Activated T-cell treated with anti-CD3 and anti-CD28 coated beads, Interleukin-2, amount 50 U/mL, for 4 hours (primary cell): ENCODE results near the gene DYNLRB1. TPM values are rescaled to one million over a fixed set of nuclear protein-coding genes. Genes with fewer than 3 reads are reported as not detected.
A peak's percentile ranks its signal among the peaks of the same experiment; 100 is the strongest.

Source experiments
- ATAC-seq, 2 donors: fragments of 200-7000 bp; cut with Tn5 transposase; one replicate each; pipeline ENCODE4 v1.10.0; 2021
- DNase-seq: peaks from one replicate; pipeline ENCODE4 v3.0.0-alpha.2; 2020
- H3K27me3 Mint-ChIP-seq: one replicate; pipeline ENCODE4 v1.8.0; 2021; ENCODE audit warnings: low read depth, mixed read lengths
- H3K36me3 Mint-ChIP-seq: one replicate; pipeline ENCODE4 v1.8.0; 2022; ENCODE audit warnings: mixed read lengths; ENCODE audit not compliant: insufficient read depth
- H3K4me1 Mint-ChIP-seq: one replicate; pipeline ENCODE4 v1.8.0; 2021; ENCODE audit warnings: low read depth, mixed read lengths
- H3K4me3 Mint-ChIP-seq: one replicate; pipeline ENCODE4 v1.8.0; 2021; ENCODE audit warnings: mild to moderate bottlenecking, moderate library complexity, mixed read lengths
- H3K9me3 Mint-ChIP-seq: one replicate; pipeline ENCODE4 v1.8.0; 2021; ENCODE audit warnings: mixed read lengths
- total RNA-seq, 3 donors: library from RNA; stranded (reverse); gene quantifications; one replicate each; pipeline ENCODE4 v1.2.1, GENCODE V29; 2021

The DYNLRB1 gene
- total RNA-seq, 3 donors from 2014 or later, result 103 to 116 (median 112) TPM

DNA sequence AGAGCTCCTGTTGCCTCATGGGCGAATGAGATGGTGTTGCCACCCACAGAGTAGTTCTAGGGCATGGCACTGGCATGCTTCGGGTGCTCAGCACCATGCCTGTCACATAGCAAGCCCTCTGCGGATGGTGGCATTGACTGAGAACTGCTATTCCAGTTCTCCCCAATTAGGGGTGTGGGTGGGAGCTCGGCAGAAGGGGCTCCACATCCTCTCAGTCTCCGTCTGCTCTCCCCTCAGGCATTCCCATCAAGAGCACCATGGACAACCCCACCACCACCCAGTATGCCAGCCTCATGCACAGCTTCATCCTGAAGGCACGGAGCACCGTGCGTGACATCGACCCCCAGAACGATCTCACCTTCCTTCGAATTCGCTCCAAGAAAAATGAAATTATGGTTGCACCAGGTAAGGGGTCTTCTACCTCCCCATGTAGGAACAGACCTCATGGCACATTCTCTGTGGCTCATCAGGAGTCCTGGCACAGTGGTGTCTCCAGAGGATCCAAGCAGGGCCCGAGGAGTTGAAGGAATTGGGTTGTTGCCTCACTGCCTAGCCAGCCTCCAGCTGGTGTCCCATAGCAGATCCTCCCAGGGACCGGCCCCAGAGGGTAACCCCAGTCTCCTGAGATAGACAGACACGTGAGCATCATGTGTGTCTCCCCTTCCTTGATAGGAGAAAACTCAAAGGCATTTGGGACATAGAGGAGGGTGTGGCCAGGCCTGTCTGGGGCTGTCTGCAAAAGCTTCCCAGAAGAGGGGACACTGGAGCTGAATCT is 18.4 kb downstream of the DYNLRB1 start:
- H3K9me3 Mint-ChIP-seq, result no peaks in the 10 kb centered on the region
- peaks cover 7% of the 10 kb centered on the region for H3K4me1 Mint-ChIP-seq
- no peak for ATAC-seq
- no peak for DNase-seq
- no peaks in the 10 kb centered on the region for H3K27me3 Mint-ChIP-seq
- H3K4me3 Mint-ChIP-seq, result no peak overlapping the region
- H3K36me3 Mint-ChIP-seq, result peaks cover 22% of the 10 kb centered on the region

- Mint-ChIP-seq H3K27me3 (no peaks in the 10 kb centered on the region), H3K4me1 (peaks cover 9% of the 10 kb centered on the region), H3K9me3 (no peaks in the 10 kb centered on the region), H3K4me3 (no peak overlapping the region), H3K36me3 (peaks cover 24% of the 10 kb centered on the region)
- DNase-seq (no peak), ATAC-seq (no peak)
These were observed 19.1 kb downstream of the DYNLRB1 start for GRCh38 chr20:34535301-34535840.

DNA sequence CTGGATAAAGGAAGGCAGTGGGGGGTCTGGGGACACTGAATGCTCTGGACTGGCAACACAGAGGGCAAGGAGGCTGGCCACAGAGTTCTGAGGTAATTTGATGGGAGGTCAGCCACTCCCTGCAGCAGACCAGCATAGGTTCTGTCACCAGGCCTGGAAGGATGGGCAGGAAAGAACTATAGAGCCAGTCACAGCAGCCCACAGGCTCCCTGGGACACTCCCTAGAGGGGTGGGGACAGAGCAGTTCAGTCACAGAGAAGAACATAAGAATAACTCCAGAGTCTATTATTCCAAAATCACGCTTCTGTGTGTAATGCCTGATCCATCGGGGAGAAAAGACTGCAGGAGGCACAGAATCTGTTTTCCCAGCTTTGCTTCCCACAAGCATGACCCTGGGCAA is 19.6 kb downstream of the DYNLRB1 start:
- H3K4me3 Mint-ChIP-seq, result no peak overlapping the region
- ATAC-seq (no peak), DNase-seq (no peak)
- no peaks in the 10 kb centered on the region for H3K27me3 Mint-ChIP-seq
- peaks cover 26% of the 10 kb centered on the region for H3K36me3 Mint-ChIP-seq
- peaks cover 11% of the 10 kb centered on the region for H3K4me1 Mint-ChIP-seq
- H3K9me3 Mint-ChIP-seq, result no peaks in the 10 kb centered on the region

DNA sequence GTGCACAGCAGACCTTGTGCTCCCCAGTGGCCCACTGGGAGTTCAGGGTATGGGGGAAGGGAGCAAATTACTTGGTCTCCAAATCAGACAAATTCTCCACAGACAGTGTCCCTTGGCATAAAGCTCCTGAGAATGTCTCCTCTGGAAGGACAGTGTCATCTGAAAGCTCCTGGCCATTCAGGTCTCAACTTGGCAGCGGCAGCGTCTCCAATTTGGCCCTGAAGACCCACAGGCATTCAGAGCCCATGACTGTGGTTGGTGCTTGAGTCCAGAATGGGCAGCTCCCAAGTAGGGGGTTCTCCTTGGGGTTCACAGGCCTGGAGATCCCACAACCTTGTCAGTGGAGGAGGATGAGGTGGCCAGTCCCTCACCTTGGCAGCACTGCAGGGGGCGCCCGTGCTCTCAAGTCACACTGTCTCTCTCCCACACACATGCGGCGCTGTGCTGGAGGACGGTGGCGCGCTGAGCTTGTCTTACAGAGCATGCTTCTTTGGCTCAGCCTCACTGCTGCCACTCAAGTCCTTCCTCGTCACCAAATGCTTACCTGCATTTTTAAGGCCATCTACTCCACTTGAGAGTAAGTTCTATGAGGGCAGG is 20.7 kb downstream of the DYNLRB1 start:
- H3K9me3 Mint-ChIP-seq, result no peaks in the 10 kb centered on the region
- peaks cover 28% of the 10 kb centered on the region for H3K36me3 Mint-ChIP-seq
- H3K27me3 Mint-ChIP-seq, result no peaks in the 10 kb centered on the region
- H3K4me1 Mint-ChIP-seq, result peaks cover 18% of the 10 kb centered on the region
- DNase-seq, result peak; percentile 48
- no peak overlapping the region for H3K4me3 Mint-ChIP-seq
- ATAC-seq, result peak; percentile 50 to 53

DNA sequence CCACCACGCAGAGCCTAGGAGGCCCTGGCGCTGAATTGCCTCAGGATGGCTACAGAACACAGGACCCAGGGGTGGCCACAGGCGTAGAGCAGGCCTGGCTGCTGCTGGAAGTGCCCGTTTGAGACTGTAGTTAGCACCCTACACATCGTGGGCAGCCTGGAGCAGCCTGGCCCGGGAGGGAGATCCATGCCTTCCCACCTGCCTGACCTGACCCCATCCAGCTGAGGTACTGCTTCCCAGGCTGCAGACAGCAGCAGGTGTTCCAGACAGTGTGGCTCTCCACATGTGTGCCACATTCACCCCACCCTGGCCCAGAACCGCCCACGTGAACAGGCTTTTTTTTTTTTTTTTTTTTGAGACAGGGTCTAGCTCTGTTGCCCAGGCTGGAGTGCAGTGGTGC is 21.4 kb downstream of the DYNLRB1 start:
- Mint-ChIP-seq H3K4me1 (peaks cover 26% of the 10 kb centered on the region), H3K36me3 (peaks cover 28% of the 10 kb centered on the region), H3K27me3 (no peaks in the 10 kb centered on the region), H3K4me3 (no peak overlapping the region), H3K9me3 (no peaks in the 10 kb centered on the region)
- DNase-seq (no peak), ATAC-seq (no peak)

DNA sequence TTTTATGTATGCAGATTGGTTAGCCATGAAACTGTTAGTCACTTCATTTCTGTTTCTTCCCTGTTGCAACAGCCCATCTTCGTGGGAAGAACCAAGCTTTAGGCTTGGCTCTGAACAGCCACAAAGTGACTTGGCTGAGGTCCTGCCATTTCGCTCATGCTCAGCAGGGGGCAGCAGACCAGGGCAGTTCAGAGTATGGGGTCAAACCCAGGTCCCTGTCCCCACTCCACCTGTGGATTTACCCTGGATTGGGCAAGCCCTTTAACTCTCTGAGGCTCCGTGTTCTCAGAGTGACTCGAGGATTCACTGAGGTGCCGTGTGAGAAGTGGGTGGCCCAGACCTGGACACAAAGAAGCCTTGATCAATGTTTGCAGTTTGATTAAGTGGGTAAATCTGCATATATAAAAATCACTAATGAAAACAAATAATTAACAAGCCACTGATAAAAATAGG is 22.5 kb downstream of the DYNLRB1 start:
- Mint-ChIP-seq H3K36me3 (peaks cover 28% of the 10 kb centered on the region), H3K4me3 (no peak overlapping the region), H3K27me3 (no peaks in the 10 kb centered on the region), H3K9me3 (no peaks in the 10 kb centered on the region), H3K4me1 (peaks cover 28% of the 10 kb centered on the region)
- peak; percentile 59 to 63 for ATAC-seq
- DNase-seq, result peak; percentile 50

GRCh38 chr20:34539756-34540155 is 23.5 kb downstream of the DYNLRB1 start:
- ATAC-seq, result no peak
- H3K4me3 Mint-ChIP-seq, result no peak overlapping the region
- DNase-seq, result no peak
- no peaks in the 10 kb centered on the region for H3K9me3 Mint-ChIP-seq
- no peaks in the 10 kb centered on the region for H3K27me3 Mint-ChIP-seq
- peaks cover 38% of the 10 kb centered on the region for H3K4me1 Mint-ChIP-seq
- peaks cover 25% of the 10 kb centered on the region for H3K36me3 Mint-ChIP-seq

DNA sequence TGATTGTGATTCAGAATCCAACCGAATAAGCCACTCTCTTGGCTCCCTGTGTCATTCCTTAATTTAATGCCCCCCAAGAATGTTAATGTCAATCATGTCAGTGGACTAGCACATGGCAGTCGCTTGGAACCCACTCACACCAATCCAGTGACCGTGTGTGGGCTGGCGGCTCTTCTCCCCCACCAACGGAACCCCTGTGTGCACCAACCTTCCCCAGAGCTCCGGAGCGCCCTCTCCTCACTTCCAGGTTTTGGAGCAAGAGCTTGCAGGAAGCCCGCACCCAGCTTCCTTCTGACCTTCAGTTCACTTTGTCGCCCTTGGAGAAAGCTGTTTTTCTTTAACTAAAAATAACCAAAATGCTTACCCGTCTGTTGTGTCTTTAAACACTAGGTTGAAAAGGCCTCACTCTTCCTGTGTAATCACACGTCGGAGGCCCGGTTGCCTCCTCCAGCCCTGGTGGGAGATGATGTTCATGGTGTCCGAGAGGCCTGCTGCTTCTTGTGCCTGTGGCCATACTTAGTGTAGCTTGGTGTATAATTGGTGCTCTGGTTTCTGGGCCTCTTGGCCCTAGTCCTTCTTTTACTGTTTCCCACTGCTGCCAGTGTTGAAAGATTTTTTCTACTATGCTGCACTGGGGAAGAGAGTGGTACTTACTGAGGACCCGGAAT is 24.5 kb downstream of the DYNLRB1 start:
- no peak for ATAC-seq
- no peaks in the 10 kb centered on the region for H3K9me3 Mint-ChIP-seq
- no peak for DNase-seq

DNA sequence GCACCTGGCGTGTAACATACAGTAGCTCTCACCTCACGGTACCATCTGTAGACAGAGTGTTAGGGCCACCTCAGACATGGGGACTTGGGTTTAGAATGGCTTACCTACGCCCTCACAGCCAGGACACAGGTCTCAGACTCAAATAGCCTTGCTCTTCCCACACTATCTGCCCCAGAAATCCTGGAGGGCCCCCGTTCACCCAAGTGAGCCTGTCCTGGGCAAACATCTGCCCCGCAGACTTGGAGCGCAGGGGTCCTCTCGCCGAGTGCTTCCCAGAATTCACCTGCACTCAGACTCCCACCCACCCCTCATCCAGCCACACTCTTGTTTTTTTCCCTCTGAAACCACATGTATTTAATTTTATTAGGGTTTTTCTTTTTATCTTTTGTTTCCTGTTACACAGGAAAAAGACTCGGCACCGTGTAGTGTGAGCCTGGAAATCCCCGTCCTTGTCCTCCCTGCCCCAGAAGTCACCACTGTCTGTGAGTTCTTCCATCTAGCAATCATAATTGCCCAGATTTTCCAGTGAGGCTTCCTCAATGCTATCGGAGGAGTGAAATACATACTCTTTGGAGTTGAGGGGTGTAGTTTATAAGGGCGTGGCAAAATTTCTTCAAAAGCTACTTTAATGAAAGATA is 25.2 kb downstream of the DYNLRB1 start:
- Mint-ChIP-seq H3K9me3 (no peaks in the 10 kb centered on the region), H3K4me1 (peaks cover 39% of the 10 kb centered on the region), H3K27me3 (no peaks in the 10 kb centered on the region), H3K4me3 (peak overlapping the region; percentile 39), H3K36me3 (peaks cover 22% of the 10 kb centered on the region)
- DNase-seq (no peak), ATAC-seq (peak in 1 of 2 donors; percentile 35)

More for the DNA sequence above, 24.5 kb downstream of the DYNLRB1 start:
- Mint-ChIP-seq H3K36me3 (peaks cover 22% of the 10 kb centered on the region), H3K27me3 (no peaks in the 10 kb centered on the region), H3K4me1 (peaks cover 39% of the 10 kb centered on the region), H3K4me3 (no peak overlapping the region)

DNA sequence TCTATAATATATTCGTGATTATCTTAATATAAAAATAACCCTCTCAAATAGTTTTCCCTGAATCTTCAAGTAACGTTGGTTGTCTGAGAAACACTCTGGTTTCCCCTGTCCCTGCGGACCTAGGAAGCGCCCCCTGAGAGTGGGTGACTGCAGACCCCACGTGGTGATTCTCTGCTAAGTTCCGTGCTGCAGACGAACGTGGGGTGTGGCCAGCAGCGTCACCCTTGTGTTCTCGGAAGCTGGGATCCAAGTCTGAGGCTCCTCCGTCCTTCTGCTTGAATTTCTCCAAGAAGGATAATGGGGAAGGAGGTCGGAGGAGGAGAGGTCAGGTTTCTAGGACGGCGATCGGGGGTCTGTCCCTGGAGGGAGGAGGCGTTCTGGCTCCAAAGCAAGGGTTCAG is 25.7 kb downstream of the DYNLRB1 start:
- Mint-ChIP-seq H3K36me3 (peaks cover 21% of the 10 kb centered on the region), H3K4me3 (no peak overlapping the region), H3K27me3 (no peaks in the 10 kb centered on the region), H3K4me1 (peaks cover 39% of the 10 kb centered on the region), H3K9me3 (no peaks in the 10 kb centered on the region)
- DNase-seq (no peak), ATAC-seq (no peak)

GRCh38 chr20:34542439-34542838 is 26.2 kb downstream of the DYNLRB1 start:
- Mint-ChIP-seq H3K4me1 (peaks cover 39% of the 10 kb centered on the region), H3K27me3 (no peaks in the 10 kb centered on the region)

GRCh38 chr20:34543463-34544056 is 27.3 kb downstream of the DYNLRB1 start:
- DNase-seq, result no peak
- H3K36me3 Mint-ChIP-seq, result peaks cover 15% of the 10 kb centered on the region
- no peaks in the 10 kb centered on the region for H3K27me3 Mint-ChIP-seq
- ATAC-seq, result no peak
- H3K4me1 Mint-ChIP-seq, result peaks cover 39% of the 10 kb centered on the region
- no peaks in the 10 kb centered on the region for H3K9me3 Mint-ChIP-seq
- no peak overlapping the region for H3K4me3 Mint-ChIP-seq

More at GRCh38 chr20:34542439-34542838, 26.2 kb downstream of the DYNLRB1 start:
- ATAC-seq, result no peak
- no peaks in the 10 kb centered on the region for H3K9me3 Mint-ChIP-seq
- peaks cover 15% of the 10 kb centered on the region for H3K36me3 Mint-ChIP-seq
- DNase-seq, result no peak
- H3K4me3 Mint-ChIP-seq, result no peak overlapping the region

DNA sequence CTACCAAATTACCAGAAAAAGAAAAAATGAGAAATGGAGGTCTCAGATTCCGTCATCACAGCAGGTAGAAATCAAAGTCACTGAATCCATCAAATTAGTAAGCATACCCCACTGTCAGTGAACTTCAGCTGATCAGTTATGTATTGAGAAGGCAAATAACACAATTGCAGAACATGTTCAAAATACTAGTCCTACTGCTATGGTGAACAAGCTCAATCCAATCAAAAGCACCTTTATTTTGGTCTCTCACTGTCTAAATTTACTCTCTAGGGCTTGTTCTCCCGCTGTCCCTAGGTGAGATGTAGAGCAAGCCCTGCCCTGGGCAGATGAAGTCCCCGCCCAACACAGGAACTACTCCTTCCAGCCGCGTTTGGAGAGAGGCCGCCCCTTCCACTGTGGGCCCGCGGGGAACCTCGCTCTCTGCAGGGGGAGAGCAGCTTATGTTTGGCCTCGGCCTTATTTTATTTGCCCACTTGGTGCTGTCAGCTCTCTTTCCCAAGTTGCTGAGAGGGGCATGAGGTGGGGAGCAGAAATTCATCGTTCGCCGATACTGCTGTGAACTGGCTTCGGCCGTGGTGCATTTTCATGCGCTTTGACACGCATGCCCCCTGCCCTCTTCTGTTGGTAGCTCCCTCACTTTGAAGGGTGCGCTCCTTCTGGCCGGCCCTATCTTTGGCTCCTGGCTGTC is 28.0 kb downstream of the DYNLRB1 start:
- Mint-ChIP-seq H3K4me1 (peaks cover 38% of the 10 kb centered on the region), H3K4me3 (peak overlapping the region; percentile 38), H3K36me3 (peaks cover 15% of the 10 kb centered on the region), H3K27me3 (no peaks in the 10 kb centered on the region), H3K9me3 (no peaks in the 10 kb centered on the region)
- DNase-seq, result no peak
- peak; percentile 70 to 79 for ATAC-seq
